CD14-positive monocyte (primary cell): ENCODE results near the gene LSM5. TPM values are rescaled to one million over a fixed set of nuclear protein-coding genes. Genes with fewer than 3 reads are reported as not detected.

ENCODE experiments used
- DNase-seq, 3 donors: peaks; one replicate each; pipeline ENCODE4 v3.0.0-alpha.2; 2011 to 2022
- H2AFZ ChIP-seq: 2 replicates; pipeline ENCODE4 v1.6.0; 2012; ENCODE audit warnings: mild to moderate bottlenecking, low read depth, low read length, inconsistent platforms; ENCODE audit not compliant: insufficient read depth, poor library complexity, severe bottlenecking
- H3K27ac ChIP-seq, 2 donors: 1 replicate in 1 of 2; 2 replicates in 1 of 2; pipeline ENCODE4 v1.5.1; 2012 to 2013; ENCODE audit warnings: low read length in 2 of 2, control low read depth in 1 of 2, inconsistent platforms in 1 of 2, low read depth in 1 of 2, mild to moderate bottlenecking in 1 of 2
- H3K27me3 ChIP-seq, 2 donors: one replicate each; pipeline versions ENCODE4 v1.6.0 to v1.6.1; 2011 to 2013; ENCODE audit warnings: low read length in 2 of 2; ENCODE audit not compliant: control insufficient read depth in 2 of 2, insufficient read depth in 2 of 2
- H3K36me3 ChIP-seq, 2 donors: replicated peaks in 1 of 2; 1 replicate in 1 of 2; 2 replicates in 1 of 2; pipeline versions ENCODE4 v1.5.1 to v1.6.1; 2012 to 2013; ENCODE audit warnings: low read length in 2 of 2, control low read depth in 1 of 2, inconsistent platforms in 1 of 2, mild to moderate bottlenecking in 1 of 2; ENCODE audit not compliant: insufficient read depth in 2 of 2, control insufficient read depth in 1 of 2
- H3K4me1 ChIP-seq, 2 donors: 1 replicate in 1 of 2; 2 replicates in 1 of 2; pipeline versions ENCODE4 v1.5.1 to v1.6.1; 2012 to 2013; ENCODE audit warnings: low read length in 2 of 2, control low read depth in 1 of 2, inconsistent platforms in 1 of 2, mild to moderate bottlenecking in 1 of 2, moderate library complexity in 1 of 2; ENCODE audit not compliant: insufficient read depth in 2 of 2, control insufficient read depth in 1 of 2
- H3K4me2 ChIP-seq: replicated peaks from 2 replicates; pipeline ENCODE3; 2012; ENCODE audit warnings: low read length, moderate library complexity, mild to moderate bottlenecking; ENCODE audit not compliant: poor library complexity, severe bottlenecking; ENCODE audit errors: extremely low read depth
- H3K4me3 ChIP-seq, 3 experiments: fragments of 200-600 bp in 1 of 3; sonication (generic) in 1 of 3; replicated peaks in 1 of 3; 1 replicate in 2 of 3; 2 replicates in 1 of 3; pipeline ENCODE4 v1.5.1; 2011 to 2013; ENCODE audit warnings: low read length in 3 of 3, mild to moderate bottlenecking in 3 of 3, control low read depth in 2 of 3, low read depth in 2 of 3, inconsistent platforms in 1 of 3, moderate library complexity in 1 of 3
- H3K79me2 ChIP-seq: 2 replicates; pipeline ENCODE4 v1.6.0; 2012; ENCODE audit warnings: mild to moderate bottlenecking, control low read depth, inconsistent platforms, low read length, moderate library complexity; ENCODE audit not compliant: insufficient read depth
- H3K9ac ChIP-seq: 2 replicates; pipeline ENCODE4 v1.6.0; 2017; ENCODE audit warnings: low read length, mild to moderate bottlenecking; ENCODE audit not compliant: insufficient read depth, poor library complexity, severe bottlenecking
- H3K9me3 ChIP-seq, 2 donors: replicated peaks in 1 of 2; 1 replicate in 1 of 2; 2 replicates in 1 of 2; pipeline versions ENCODE4 v1.5.1 to v1.6.1; 2012 to 2013; ENCODE audit warnings: low read length in 2 of 2, control low read depth in 1 of 2; ENCODE audit not compliant: control insufficient read depth in 1 of 2, insufficient read depth in 1 of 2
- H4K20me1 ChIP-seq: 2 replicates; pipeline ENCODE4 v1.6.0; 2012; ENCODE audit warnings: mild to moderate bottlenecking, low read length, control low read depth, moderate library complexity; ENCODE audit not compliant: insufficient read depth
- H3K27ac Mint-ChIP-seq, 7 donors: one replicate each; pipeline ENCODE4 v1.8.0; 2020; ENCODE audit warnings: mild to moderate bottlenecking in 7 of 7, mixed read lengths in 7 of 7, moderate library complexity in 6 of 7, inconsistent platforms in 2 of 7
- H3K27me3 Mint-ChIP-seq, 3 donors: one replicate each; pipeline ENCODE4 v1.8.0; 2021 to 2022; ENCODE audit warnings: low read depth in 3 of 3, mild to moderate bottlenecking in 3 of 3, mixed read lengths in 3 of 3, moderate library complexity in 3 of 3, inconsistent platforms in 1 of 3
- H3K36me3 Mint-ChIP-seq, 2 donors: one replicate each; pipeline ENCODE4 v1.8.0; 2020; ENCODE audit warnings: mixed read lengths in 2 of 2, inconsistent platforms in 1 of 2, mild to moderate bottlenecking in 1 of 2
- H3K4me1 Mint-ChIP-seq: one replicate; pipeline ENCODE4 v1.8.0; 2020; ENCODE audit warnings: mild to moderate bottlenecking, mixed read lengths
- H3K4me3 Mint-ChIP-seq, 2 donors: one replicate each; pipeline ENCODE4 v1.8.0; 2020; ENCODE audit warnings: mild to moderate bottlenecking in 2 of 2, mixed read lengths in 2 of 2, moderate library complexity in 1 of 2
- H3K9me3 Mint-ChIP-seq, 7 donors: one replicate each; pipeline ENCODE4 v1.8.0; 2020 to 2022; ENCODE audit warnings: mixed read lengths in 7 of 7, mild to moderate bottlenecking in 6 of 7, moderate library complexity in 6 of 7, inconsistent platforms in 2 of 7
- CTCF ChIP-seq: fragments of 200-600 bp; IDR thresholded peaks from one replicate; pipeline ENCODE4 v1.8.0; 2022; ENCODE audit warnings: antibody characterized with exemption, mild to moderate bottlenecking
- WGBS: methylation state at CpG from one replicate; pipeline ENCODE4 v1.1.5; 2013; ENCODE audit warnings: missing lambda C conversion rate; ENCODE audit not compliant: insufficient coverage; 5-methylcytosine and 5-hydroxymethylcytosine counted together
- intact Hi-C, 2 donors: fragments of 100-400 bp; cut with micrococcal nuclease; formaldehyde crosslinking; loops; one replicate each; pipeline versions ENCODE4 v1.15.0 to v1.15.1; 2023
- polyA plus RNA-seq, 3 donors: library from polyadenylated mRNA; depleted of rRNA in 1 of 3; unstranded in 2 of 3; stranded (reverse) in 1 of 3; fragments of 300-500 nt in 2 of 3; fragments of >200 nt in 1 of 3; fragmentation: Illumina TruSeq in 2 of 3; gene quantifications; 1 replicate in 2 of 3; 2 replicates in 1 of 3; pipeline ENCODE4 v1.2.3, GENCODE V29; 2012 to 2021

LSM5 gene
- polyA plus RNA-seq, 3 donors = 16.4 to 81.1 (median 78.2) TPM

DNA sequence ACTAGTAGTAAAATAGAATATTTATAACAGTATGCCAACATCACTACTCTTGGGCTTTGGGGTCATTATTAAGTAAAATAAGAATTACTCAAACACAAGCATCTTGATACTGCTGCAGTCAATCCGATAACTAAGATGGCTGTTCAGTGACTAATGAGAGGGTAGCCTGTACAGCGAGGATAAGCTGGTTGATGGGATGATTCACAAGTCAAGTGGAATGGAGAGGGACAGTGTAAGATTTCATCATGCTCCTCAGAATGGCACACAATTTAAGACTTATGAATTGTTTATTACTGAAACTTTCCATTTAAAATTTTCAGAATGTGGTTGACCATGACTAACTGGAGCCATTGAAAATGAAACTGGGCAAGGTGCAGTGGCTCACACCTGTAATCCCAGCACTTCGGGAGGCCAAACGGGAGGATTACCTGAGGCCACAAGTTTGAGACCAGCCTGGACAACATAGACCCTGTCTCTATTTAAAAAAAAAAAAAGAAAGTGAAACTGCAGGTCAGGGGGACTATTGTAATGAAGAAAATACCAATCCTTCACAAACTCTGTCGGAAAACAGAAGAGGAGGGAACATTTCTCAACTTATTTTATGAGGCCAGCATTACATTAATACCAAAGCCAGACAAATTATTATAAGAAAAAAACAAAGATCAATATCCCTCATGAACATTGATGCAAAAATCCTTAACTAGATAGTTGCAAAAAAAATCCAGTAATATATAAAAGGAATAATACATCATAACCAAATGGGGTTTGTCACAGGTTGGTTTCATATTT is 16.3 kb upstream of the LSM5 start:
- Histone ChIP-seq H3K36me3 (peaks cover 6 to 38% of the 10 kb centered on the region in 2 donors), H3K9me3 (peaks cover 0 to 7% of the 10 kb centered on the region in 2 donors), H3K9ac (no peak overlapping the region), H3K4me2 (no peak overlapping the region), H3K27me3 (no peaks in the 10 kb centered on the region), H3K27ac (peak overlapping the region in 1 of 2 donors; percentile 53), H2AFZ (no peak overlapping the region), H3K4me1 (peaks cover 8 to 14% of the 10 kb centered on the region in 2 donors), H3K79me2 (peaks cover 100% of the 10 kb centered on the region), H3K4me3 (no peak overlapping the region), H4K20me1 (peaks cover 90% of the 10 kb centered on the region)
- peak overlapping the region; percentile 1 to 88 (median 43) for H3K27ac Mint-ChIP-seq
- peaks cover 19% of the 10 kb centered on the region for H3K4me1 Mint-ChIP-seq
- peaks cover 0 to under 1% (median 0%) of the 10 kb centered on the region in 3 donors for H3K27me3 Mint-ChIP-seq
- H3K36me3 Mint-ChIP-seq = peaks cover 16 to 41% of the 10 kb centered on the region in 2 donors
- no peak overlapping the region for H3K4me3 Mint-ChIP-seq
- peak in 2 of 3 donors; percentile 32 to 53 for DNase-seq
- no peak for TF ChIP-seq CTCF
- intact Hi-C loops = no loop called here
- H3K9me3 Mint-ChIP-seq = peaks cover 0 to 19% (median 4%) of the 10 kb centered on the region in 7 donors
- WGBS = no CpG with 5 or more reads among the region's 5 CpGs

- Histone ChIP-seq H2AFZ (no peak overlapping the region), H3K79me2 (peaks cover 100% of the 10 kb centered on the region), H3K9ac (no peak overlapping the region), H3K4me3 (no peak overlapping the region), H3K27me3 (no peaks in the 10 kb centered on the region), H3K9me3 (no peaks in the 10 kb centered on the region), H3K4me2 (no peak overlapping the region), H3K27ac (peak overlapping the region in 1 of 2 donors; percentile 45), H3K36me3 (peaks cover 6 to 15% of the 10 kb centered on the region in 2 donors), H4K20me1 (peaks cover 90% of the 10 kb centered on the region), H3K4me1 (peaks cover 19 to 27% of the 10 kb centered on the region in 2 donors)
- TF ChIP-seq CTCF = no peak
- DNase-seq = peak in 2 of 3 donors; percentile 19 to 22
- Mint-ChIP-seq H3K4me3 (no peak overlapping the region), H3K36me3 (peaks cover 12 to 19% of the 10 kb centered on the region in 2 donors), H3K27ac (peak overlapping the region in 4 of 7 donors; percentile 1 to 67 (median 23)), H3K4me1 (peaks cover 36% of the 10 kb centered on the region), H3K27me3 (no peaks in the 10 kb centered on the region), H3K9me3 (peaks cover 0 to 8% (median 0%) of the 10 kb centered on the region in 7 donors)
- intact Hi-C loops = no loop called here
- no CpG with 5 or more reads among the region's 4 CpGs for WGBS
Observed at GRCh38 chr7:32502728-32503127, 12.5 kb upstream of the LSM5 start.
